ENCODE measurements around the gene SSR4. TPM values are rescaled to one million over a fixed set of nuclear protein-coding genes. Genes with fewer than 3 reads are reported as not detected.

The SSR4 gene
- total RNA-seq, 1 experiment from 2014 or later, result 179 TPM

GRCh38 chrX:153780678-153781427, 13.6 kb upstream of the SSR4 start, which contains the start of gene SRPK3:
TSS of gene SRPK3 (plus strand) at chrX:153781041. CDS start at chrX:153781087, 46 bp downstream.
- no peak for DNase-seq
- no peak within 1 kb of the TSS for H4K91ac ChIP-seq (ENCODE audit: insufficient read length, low read depth, low read length)

More at GRCh38 chrX:153780678-153781427, 13.6 kb upstream of the SSR4 start, which contains the start of gene SRPK3:
- no peaks in the 10 kb centered on the region for H3K27me3 ChIP-seq (ENCODE audit: insufficient read depth, low read length)
- H3K79me2 ChIP-seq (ENCODE audit: insufficient read depth, low read length), result no peaks in the 10 kb centered on the region
- no peak within 1 kb of the TSS for H2BK120ac ChIP-seq (ENCODE audit: low read depth, low read length, poor library complexity, severe bottlenecking)
- no peak within 1 kb of the TSS for H2AK5ac ChIP-seq (ENCODE audit: insufficient read length, low read length)
- no peak within 1 kb of the TSS for H3K23ac ChIP-seq (ENCODE audit: insufficient read length, low read depth, low read length)
- H4K8ac ChIP-seq (replicated peaks; ENCODE audit: insufficient read length, low read depth, low read length), result no peak within 1 kb of the TSS
- H3K36me3 Mint-ChIP-seq (ENCODE audit: insufficient read depth in 1 of 3, low read depth in 3 of 3), result peaks cover 5 to 16% (median 6%) of the 10 kb centered on the region in 3 experiments; a peak in 5 of 7 replicates
- H2BK20ac ChIP-seq (ENCODE audit: low read depth, low read length, poor library complexity, severe bottlenecking), result no peak within 1 kb of the TSS
- H3K4me2 ChIP-seq (ENCODE audit: insufficient read depth, insufficient read length, low read length), result no peak within 1 kb of the TSS
- H3K4me3 Mint-ChIP-seq, result peak within 1 kb of the TSS in 1 of 2 experiments; percentile 43; a peak in 1 of 5 replicates
- no peak within 1 kb of the TSS for H2BK5ac ChIP-seq (ENCODE audit: insufficient read length, low read length)
- no CpG with 5 or more reads among the region's 52 CpGs for WGBS (ENCODE audit: extremely low coverage, insufficient read length, low lambda C conversion rate)
- H2AFZ ChIP-seq (ENCODE audit: low read length), result no peak within 1 kb of the TSS
- H2BK12ac ChIP-seq (ENCODE audit: insufficient read length, low read depth, low read length), result no peak within 1 kb of the TSS
- no peak within 1 kb of the TSS for H3K4ac ChIP-seq (ENCODE audit: low read depth, low read length)
- no peaks in the 10 kb centered on the region for H3K4me1 ChIP-seq (ENCODE audit: insufficient read depth, low read length)
- peaks cover 33 to 60% of the 10 kb centered on the region in 2 experiments for H3K9me3 Mint-ChIP-seq
- H2BK15ac ChIP-seq (ENCODE audit: low read depth, low read length), result no peak within 1 kb of the TSS
- peaks cover 2% of the 10 kb centered on the region; the same call in 1 of the 2 replicates for H3K27me3 Mint-ChIP-seq (ENCODE audit: low read depth)
- no peak within 1 kb of the TSS for H3T11ph ChIP-seq (ENCODE audit: low read length)
- no peaks in the 10 kb centered on the region for H3K23me2 ChIP-seq (ENCODE audit: insufficient read length, low read depth, low read length, poor library complexity, severe bottlenecking)
- no peaks in the 10 kb centered on the region for H4K20me1 ChIP-seq (ENCODE audit: control insufficient read depth, insufficient read depth, insufficient read length)
- H3K56ac ChIP-seq (ENCODE audit: insufficient read length, low read depth, low read length), result no peak within 1 kb of the TSS
- no peak for TF ChIP-seq CTCF (conservative IDR thresholded peaks at IDR 0.05)
- no peak within 1 kb of the TSS for H4K5ac ChIP-seq (ENCODE audit: insufficient read length, low read depth, low read length)
- H3K18ac ChIP-seq (ENCODE audit: insufficient read length, low read depth, low read length), result no peak within 1 kb of the TSS
- peaks cover 4 to 8% of the 10 kb centered on the region in 2 experiments for H3K4me1 Mint-ChIP-seq
- H3K9me3 ChIP-seq (ENCODE audit: control insufficient read depth, low read depth, low read length), result peaks cover 8% of the 10 kb centered on the region
- no peak within 1 kb of the TSS for H3K27ac ChIP-seq (ENCODE audit: insufficient read length, low read depth, low read length)
- no peaks in the 10 kb centered on the region for H3K79me1 ChIP-seq (ENCODE audit: insufficient read depth, low read depth, low read length, poor library complexity, severe bottlenecking)
- no peak within 1 kb of the TSS for H3K14ac ChIP-seq (ENCODE audit: insufficient read depth, low read length)
- no peak within 1 kb of the TSS for H3K9ac ChIP-seq (ENCODE audit: extremely low read depth, insufficient read length, low read length)
- peak within 1 kb of the TSS in 2 of 3 experiments; percentile 44 to 48; a peak in 2 of 7 replicates for H3K27ac Mint-ChIP-seq

Data from H9 (cell line).